Thymus (tissue), 11 donors: ENCODE data around the gene MYOM1. TPM values are rescaled to one million over a fixed set of nuclear protein-coding genes. Genes with fewer than 3 reads are reported as not detected.
A peak's percentile ranks its signal among the peaks of the same experiment; 100 is the strongest.

ENCODE experiments used
- DNase-seq, 9 donors: peaks; one replicate each; pipeline ENCODE4 v3.0.0-alpha.2; 2013; ENCODE audit warnings: low spot score in 9 of 9, low read depth in 6 of 9, missing footprints in 1 of 9
- H3K27ac ChIP-seq, 2 donors: one replicate each; pipeline ENCODE4 v1.5.1; 2013; ENCODE audit warnings: control low read depth in 1 of 2, low read depth in 1 of 2, low read length in 1 of 2, mild to moderate bottlenecking in 1 of 2, moderate library complexity in 1 of 2
- H3K27me3 ChIP-seq, 2 donors: one replicate each; pipeline ENCODE4 v1.5.1; 2013; ENCODE audit warnings: low read length in 1 of 2; ENCODE audit not compliant: control insufficient read depth in 2 of 2, insufficient read depth in 1 of 2
- H3K36me3 ChIP-seq, 2 donors: one replicate each; pipeline ENCODE4 v1.5.1; 2013; ENCODE audit warnings: low read length in 1 of 2, mild to moderate bottlenecking in 1 of 2, moderate library complexity in 1 of 2; ENCODE audit not compliant: control insufficient read depth in 2 of 2, insufficient read depth in 2 of 2
- H3K4me1 ChIP-seq, 2 donors: one replicate each; pipeline ENCODE4 v1.5.1; 2013; ENCODE audit warnings: low read length in 2 of 2; ENCODE audit not compliant: control insufficient read depth in 2 of 2, insufficient read depth in 2 of 2
- H3K4me3 ChIP-seq, 2 donors: one replicate each; pipeline ENCODE4 v1.5.1; 2013; ENCODE audit warnings: low read length in 2 of 2, control low read depth in 1 of 2, mild to moderate bottlenecking in 1 of 2
- H3K9me3 ChIP-seq, 2 donors: one replicate each; pipeline ENCODE4 v1.5.1; 2013; ENCODE audit warnings: low read length in 1 of 2, mild to moderate bottlenecking in 1 of 2; ENCODE audit not compliant: control insufficient read depth in 2 of 2, insufficient read depth in 1 of 2
- WGBS: extraction: QIAGEN DNeasy Blood & Tissue Kit; methylation state at CpG from one replicate; pipeline ENCODE4 v1.1.7; 2013; 5-methylcytosine and 5-hydroxymethylcytosine counted together
- polyA plus RNA-seq: library from polyadenylated mRNA; stranded (reverse); fragments of 200-250 nt; gene quantifications from one replicate; pipeline ENCODE4 v1.2.3, GENCODE V29; 2013
- total RNA-seq: library from RNA; stranded (reverse); fragments of 120-200 nt; gene quantifications from one replicate; pipeline ENCODE4 v1.2.4, GENCODE V29; 2013
- donor health status: healthy.

MYOM1 gene
- total and polyA plus RNA-seq, 2 donors, result 1.1 to 3.3 TPM

DNA sequence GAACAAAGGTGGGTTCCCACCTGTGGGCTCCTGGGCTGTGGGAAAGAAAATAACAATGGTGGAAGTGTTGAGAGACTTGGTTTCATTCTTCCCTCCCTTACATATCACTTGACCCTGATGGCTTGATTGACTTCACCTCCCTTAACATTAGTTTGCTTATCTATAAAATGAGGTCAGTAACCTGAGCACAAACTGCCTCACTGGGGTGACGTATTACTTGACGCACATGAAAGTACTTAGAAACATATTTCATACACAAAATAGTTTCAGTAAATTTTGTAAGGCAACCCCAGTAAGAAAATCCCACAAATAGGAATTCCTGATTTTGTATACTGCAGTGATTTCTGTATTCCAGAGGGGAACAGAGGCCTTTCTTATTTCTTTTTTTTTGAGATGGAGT, 177.4 kb downstream of the MYOM1 start:
- Histone ChIP-seq H3K27me3 (no peaks in the 10 kb centered on the region), H3K27ac (no peak overlapping the region)
- WGBS, result 98% methylated on average over 2 of the region's 2 CpGs

DNA sequence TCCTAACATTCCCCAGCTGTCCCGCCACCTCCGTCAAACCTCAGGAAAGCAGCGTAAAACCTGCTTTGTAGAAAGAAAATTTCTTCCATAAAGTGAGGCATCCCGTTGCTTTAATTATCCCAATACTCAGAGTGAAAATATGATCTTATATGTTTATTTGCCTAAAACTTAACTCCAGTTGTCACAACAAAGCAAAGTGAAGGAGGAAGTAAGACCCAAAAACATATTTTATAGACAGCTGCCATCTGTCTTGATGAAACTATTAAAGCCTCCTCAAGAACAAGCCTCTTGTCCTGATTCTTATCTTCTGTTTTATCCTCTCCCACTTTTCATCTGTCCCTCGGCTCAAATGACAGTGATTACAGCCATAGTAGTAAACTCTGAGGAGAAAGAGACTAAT, 177.9 kb downstream of the MYOM1 start:
- DNase-seq, result no peak
- H3K4me3 ChIP-seq, result no peak overlapping the region
- no peak overlapping the region for H3K27ac ChIP-seq
- no peaks in the 10 kb centered on the region for H3K36me3 ChIP-seq
- H3K27me3 ChIP-seq, result no peaks in the 10 kb centered on the region
- WGBS, result 92% methylated on average over 5 of the region's 5 CpGs
- no peaks in the 10 kb centered on the region for H3K9me3 ChIP-seq
- H3K4me1 ChIP-seq, result peaks cover 0 to 2% of the 10 kb centered on the region in 2 donors

More for the DNA sequence above, 177.4 kb downstream of the MYOM1 start:
- H3K36me3 ChIP-seq, result no peaks in the 10 kb centered on the region
- peaks cover 0 to 2% of the 10 kb centered on the region in 2 donors for H3K4me1 ChIP-seq
- no peaks in the 10 kb centered on the region for H3K9me3 ChIP-seq
- no peak for DNase-seq
- no peak overlapping the region for H3K4me3 ChIP-seq

GRCh38 chr18:3040881-3041280, 178.9 kb downstream of the MYOM1 start:
- H3K4me3 ChIP-seq, result no peak overlapping the region
- no peaks in the 10 kb centered on the region for H3K27me3 ChIP-seq
- no peak overlapping the region for H3K27ac ChIP-seq
- no peaks in the 10 kb centered on the region for H3K36me3 ChIP-seq
- 90% methylated on average over 8 of the region's 8 CpGs for WGBS
- peaks cover 0 to 2% of the 10 kb centered on the region in 2 donors for H3K4me1 ChIP-seq
- no peak for DNase-seq
- H3K9me3 ChIP-seq, result no peaks in the 10 kb centered on the region

GRCh38 chr18:3040173-3040572, 179.6 kb downstream of the MYOM1 start:
- 96% methylated on average over 2 of the region's 2 CpGs for WGBS
- Histone ChIP-seq H3K4me3 (no peak overlapping the region), H3K27me3 (no peaks in the 10 kb centered on the region), H3K4me1 (peaks cover 0 to 2% of the 10 kb centered on the region in 2 donors), H3K36me3 (no peaks in the 10 kb centered on the region), H3K9me3 (no peaks in the 10 kb centered on the region), H3K27ac (no peak overlapping the region)
- DNase-seq, result no peak

- Histone ChIP-seq H3K4me3 (no peak overlapping the region), H3K36me3 (no peaks in the 10 kb centered on the region), H3K9me3 (no peaks in the 10 kb centered on the region), H3K27me3 (no peaks in the 10 kb centered on the region), H3K27ac (no peak overlapping the region), H3K4me1 (peaks cover 0 to 2% of the 10 kb centered on the region in 2 donors)
- peak in 1 of 9 donors; percentile 41 for DNase-seq
- WGBS, result 50% methylated on average over 4 of the region's 4 CpGs
Observed at GRCh38 chr18:3037423-3037915, 182.3 kb downstream of the MYOM1 start.

- no peak for DNase-seq
- Histone ChIP-seq H3K4me1 (peaks cover 0 to 2% of the 10 kb centered on the region in 2 donors), H3K27me3 (no peaks in the 10 kb centered on the region), H3K4me3 (no peak overlapping the region), H3K9me3 (no peaks in the 10 kb centered on the region), H3K36me3 (no peaks in the 10 kb centered on the region), H3K27ac (no peak overlapping the region)
- 98% methylated on average over 5 of the region's 5 CpGs for WGBS
Observed at GRCh38 chr18:3036108-3036507, 183.7 kb downstream of the MYOM1 start.

- no peak overlapping the region for H3K27ac ChIP-seq
- no peaks in the 10 kb centered on the region for H3K27me3 ChIP-seq
- DNase-seq, result no peak
- peaks cover 0 to 2% of the 10 kb centered on the region in 2 donors for H3K4me1 ChIP-seq
- H3K4me3 ChIP-seq, result no peak overlapping the region
- no peaks in the 10 kb centered on the region for H3K36me3 ChIP-seq
- no peaks in the 10 kb centered on the region for H3K9me3 ChIP-seq
- 99% methylated on average over 5 of the region's 5 CpGs for WGBS
Observed at GRCh38 chr18:3035635-3036034, 184.1 kb downstream of the MYOM1 start.

GRCh38 chr18:3032721-3033120, 187.0 kb downstream of the MYOM1 start:
- WGBS, result 97% methylated on average over 3 of the region's 3 CpGs
- Histone ChIP-seq H3K4me1 (peaks cover 0 to 2% of the 10 kb centered on the region in 2 donors), H3K4me3 (no peak overlapping the region), H3K9me3 (no peaks in the 10 kb centered on the region), H3K27me3 (no peaks in the 10 kb centered on the region), H3K36me3 (no peaks in the 10 kb centered on the region), H3K27ac (no peak overlapping the region)
- no peak for DNase-seq

GRCh38 chr18:3029215-3029952, 190.4 kb downstream of the MYOM1 start:
- H3K27me3 ChIP-seq, result no peaks in the 10 kb centered on the region
- H3K9me3 ChIP-seq, result no peaks in the 10 kb centered on the region
- H3K4me3 ChIP-seq, result no peak overlapping the region
- H3K36me3 ChIP-seq, result no peaks in the 10 kb centered on the region
- no peaks in the 10 kb centered on the region for H3K4me1 ChIP-seq
- DNase-seq, result no peak
- WGBS, result 72% methylated on average over 12 of the region's 12 CpGs
- H3K27ac ChIP-seq, result peak overlapping the region in 1 of 2 donors; percentile 32
